Measurements from ENCODE around the gene CNOT1.

GRCh38 chr16:58588406-58588805 is 41.2 kb downstream of the CNOT1 start:
- no peak for TF ChIP-seq CTCF (IDR thresholded peaks at IDR 0.05)
- TF ChIP-seq POLR2A (IDR thresholded peaks at IDR 0.05), result no peak

All from adrenal gland (tissue), 5 donors.